Mesendoderm (in vitro differentiated cells): ENCODE results near the gene PREX1.
A peak's percentile ranks its signal among the peaks of the same experiment; 100 is the strongest.

ENCODE experiments used
- DNase-seq: peaks from one replicate; pipeline ENCODE4 v3.0.0; 2013
- H2AK5ac ChIP-seq: 2 replicates; pipeline ENCODE4 v1.6.1; 2013; ENCODE audit warnings: low read length, inconsistent platforms
- H2BK120ac ChIP-seq: 2 replicates; pipeline ENCODE4 v1.6.1; 2013; ENCODE audit warnings: low read depth, mild to moderate bottlenecking, low read length, moderate library complexity, mixed read lengths
- H2BK15ac ChIP-seq: replicated peaks from 2 replicates; pipeline ENCODE4 v1.6.1; 2013; ENCODE audit warnings: low read depth, mild to moderate bottlenecking, moderate library complexity
- H2BK5ac ChIP-seq: 2 replicates; pipeline ENCODE4 v1.6.1; 2013; ENCODE audit warnings: low read length, inconsistent platforms
- H3K18ac ChIP-seq: 2 replicates; pipeline ENCODE4 v1.6.1; 2013; ENCODE audit warnings: mild to moderate bottlenecking, low read length, mixed read lengths
- H3K23ac ChIP-seq: one replicate; pipeline ENCODE4 v1.6.1; 2013; ENCODE audit warnings: low read length
- H3K27ac ChIP-seq: 2 replicates; pipeline ENCODE4 v1.5.1; 2013; ENCODE audit warnings: low read depth, mild to moderate bottlenecking, inconsistent platforms, low read length, moderate library complexity
- H3K27me3 ChIP-seq: 2 replicates; pipeline ENCODE4 v1.6.1; 2013; ENCODE audit warnings: low read length, control low read depth, mild to moderate bottlenecking, inconsistent platforms; ENCODE audit not compliant: insufficient read depth, poor library complexity
- H3K36me3 ChIP-seq: 2 replicates; pipeline ENCODE4 v1.6.1; 2013; ENCODE audit warnings: low read length, inconsistent platforms; ENCODE audit not compliant: control insufficient read depth, insufficient read depth
- H3K4ac ChIP-seq: one replicate; pipeline ENCODE4 v1.6.1; 2013; ENCODE audit warnings: low read depth, mild to moderate bottlenecking, low read length, moderate library complexity
- H3K4me1 ChIP-seq: 2 replicates; pipeline ENCODE4 v1.6.1; 2013; ENCODE audit warnings: low read depth, low read length, inconsistent platforms; ENCODE audit not compliant: control insufficient read depth
- H3K4me2 ChIP-seq: 2 replicates; pipeline ENCODE4 v1.6.1; 2013; ENCODE audit warnings: low read length
- H3K4me3 ChIP-seq: 2 replicates; pipeline ENCODE4 v1.5.1; 2013; ENCODE audit warnings: mild to moderate bottlenecking, low read length
- H3K56ac ChIP-seq: one replicate; pipeline ENCODE4 v1.6.1; 2013; ENCODE audit warnings: low read length
- H3K79me1 ChIP-seq: 2 replicates; pipeline ENCODE4 v1.6.1; 2013; ENCODE audit warnings: low read length, inconsistent platforms
- H3K79me2 ChIP-seq: 2 replicates; pipeline ENCODE4 v1.6.1; 2013; ENCODE audit warnings: mild to moderate bottlenecking, low read length; ENCODE audit not compliant: control insufficient read depth, insufficient read depth
- H3K9ac ChIP-seq: 2 replicates; pipeline ENCODE4 v1.6.1; 2013; ENCODE audit warnings: low read length, inconsistent platforms
- H4K5ac ChIP-seq: one replicate; pipeline ENCODE4 v1.6.1; 2013; ENCODE audit warnings: low read length
- H4K8ac ChIP-seq: one replicate; pipeline ENCODE4 v1.6.1; 2013; ENCODE audit warnings: low read depth, mild to moderate bottlenecking, control low read depth, low read length, moderate library complexity
- WGBS: extraction: QIAGEN DNeasy Blood & Tissue Kit; methylation state at CpG from one replicate; pipeline ENCODE4 v1.1.7; 2013; ENCODE audit warnings: low lambda C conversion rate, missing lambda C conversion rate; ENCODE audit not compliant: insufficient coverage; ENCODE audit errors: extremely low coverage; 5-methylcytosine and 5-hydroxymethylcytosine counted together

Gene PREX1

GRCh38 chr20:48703511-48704219 is 124.1 kb downstream of the PREX1 start:
- H2BK120ac ChIP-seq = no peak overlapping the region
- no peak overlapping the region for H3K4me2 ChIP-seq
- H3K18ac ChIP-seq = no peak overlapping the region
- DNase-seq = no peak
- H2BK15ac ChIP-seq = no peak overlapping the region
- H3K9ac ChIP-seq = no peak overlapping the region
- no peak overlapping the region for H2AK5ac ChIP-seq
- no peak overlapping the region for H2BK5ac ChIP-seq
- WGBS = no CpG with 5 or more reads among the region's 15 CpGs
- peak overlapping the region; percentile 7 for H3K56ac ChIP-seq
- peaks cover 5% of the 10 kb centered on the region for H3K36me3 ChIP-seq
- no peak overlapping the region for H3K4me3 ChIP-seq
- H3K27me3 ChIP-seq = no peaks in the 10 kb centered on the region
- no peak overlapping the region for H4K5ac ChIP-seq
- no peak overlapping the region for H3K4ac ChIP-seq
- no peak overlapping the region for H3K23ac ChIP-seq
- peaks cover 2% of the 10 kb centered on the region for H3K4me1 ChIP-seq
- H3K79me1 ChIP-seq = peaks cover 5% of the 10 kb centered on the region
- H4K8ac ChIP-seq = no peak overlapping the region
- H3K27ac ChIP-seq = no peak overlapping the region
- H3K79me2 ChIP-seq = no peaks in the 10 kb centered on the region

- H3K36me3 ChIP-seq = peaks cover 5% of the 10 kb centered on the region
- peaks cover 5% of the 10 kb centered on the region for H3K79me1 ChIP-seq
- no peak overlapping the region for H2BK120ac ChIP-seq
- no peak for DNase-seq
- H3K23ac ChIP-seq = peak overlapping the region; percentile 15
- no peak overlapping the region for H3K9ac ChIP-seq
- no peak overlapping the region for H2BK15ac ChIP-seq
- H4K8ac ChIP-seq = no peak overlapping the region
- H3K4me2 ChIP-seq = no peak overlapping the region
- H4K5ac ChIP-seq = no peak overlapping the region
- no peak overlapping the region for H3K56ac ChIP-seq
- no peak overlapping the region for H3K4ac ChIP-seq
- H2BK5ac ChIP-seq = no peak overlapping the region
- H3K27ac ChIP-seq = no peak overlapping the region
- H3K27me3 ChIP-seq = no peaks in the 10 kb centered on the region
- H3K4me3 ChIP-seq = no peak overlapping the region
- no peak overlapping the region for H2AK5ac ChIP-seq
- no peak overlapping the region for H3K18ac ChIP-seq
- peaks cover 2% of the 10 kb centered on the region for H3K4me1 ChIP-seq
- WGBS = no CpG with 5 or more reads among the region's 12 CpGs
- H3K79me2 ChIP-seq = no peaks in the 10 kb centered on the region
These were observed 124.7 kb downstream of the PREX1 start for GRCh38 chr20:48703107-48703506.

GRCh38 chr20:48702455-48702913 is 125.3 kb downstream of the PREX1 start:
- no peak overlapping the region for H2BK120ac ChIP-seq
- no peak overlapping the region for H3K23ac ChIP-seq
- no peak overlapping the region for H4K8ac ChIP-seq
- DNase-seq = no peak
- peaks cover 5% of the 10 kb centered on the region for H3K79me1 ChIP-seq
- H3K36me3 ChIP-seq = peaks cover 5% of the 10 kb centered on the region
- no peak overlapping the region for H3K18ac ChIP-seq
- H2BK5ac ChIP-seq = no peak overlapping the region
- H2BK15ac ChIP-seq = no peak overlapping the region
- no peak overlapping the region for H3K4ac ChIP-seq
- H3K56ac ChIP-seq = no peak overlapping the region
- H3K27ac ChIP-seq = no peak overlapping the region
- no peak overlapping the region for H3K9ac ChIP-seq
- H3K79me2 ChIP-seq = no peaks in the 10 kb centered on the region
- no peaks in the 10 kb centered on the region for H3K27me3 ChIP-seq
- no peak overlapping the region for H3K4me2 ChIP-seq
- peaks cover 2% of the 10 kb centered on the region for H3K4me1 ChIP-seq
- no peak overlapping the region for H2AK5ac ChIP-seq
- WGBS = no CpG with 5 or more reads among the region's 8 CpGs
- H4K5ac ChIP-seq = no peak overlapping the region
- H3K4me3 ChIP-seq = no peak overlapping the region

GRCh38 chr20:48701702-48702101 is 126.1 kb downstream of the PREX1 start:
- no CpG with 5 or more reads among the region's 7 CpGs for WGBS
- Histone ChIP-seq H4K5ac (no peak overlapping the region), H2BK5ac (no peak overlapping the region), H3K9ac (no peak overlapping the region), H2BK120ac (no peak overlapping the region), H2BK15ac (no peak overlapping the region), H3K27me3 (no peaks in the 10 kb centered on the region), H3K36me3 (peaks cover 3% of the 10 kb centered on the region), H2AK5ac (no peak overlapping the region), H4K8ac (no peak overlapping the region), H3K4me1 (peaks cover 2% of the 10 kb centered on the region), H3K4me2 (no peak overlapping the region), H3K79me1 (peaks cover 5% of the 10 kb centered on the region), H3K79me2 (no peaks in the 10 kb centered on the region), H3K18ac (no peak overlapping the region), H3K4ac (no peak overlapping the region), H3K27ac (no peak overlapping the region), H3K23ac (no peak overlapping the region), H3K56ac (no peak overlapping the region), H3K4me3 (no peak overlapping the region)
- no peak for DNase-seq

GRCh38 chr20:48698507-48699267 is 129.1 kb downstream of the PREX1 start:
- H3K4me1 ChIP-seq = no peaks in the 10 kb centered on the region
- no peak overlapping the region for H3K27ac ChIP-seq
- H3K4me3 ChIP-seq = no peak overlapping the region
- WGBS = no CpG with 5 or more reads among the region's 13 CpGs
- no peak overlapping the region for H2AK5ac ChIP-seq
- no peak overlapping the region for H4K8ac ChIP-seq
- no peak overlapping the region for H3K4me2 ChIP-seq
- DNase-seq = peak; percentile 51
- H3K9ac ChIP-seq = no peak overlapping the region
- H3K56ac ChIP-seq = no peak overlapping the region
- H3K23ac ChIP-seq = no peak overlapping the region
- H3K79me2 ChIP-seq = no peaks in the 10 kb centered on the region
- no peak overlapping the region for H3K4ac ChIP-seq
- H3K79me1 ChIP-seq = peaks cover 1% of the 10 kb centered on the region
- no peak overlapping the region for H3K18ac ChIP-seq
- H2BK5ac ChIP-seq = no peak overlapping the region
- H3K27me3 ChIP-seq = no peaks in the 10 kb centered on the region
- peaks cover 2% of the 10 kb centered on the region for H3K36me3 ChIP-seq
- H4K5ac ChIP-seq = no peak overlapping the region
- no peak overlapping the region for H2BK120ac ChIP-seq
- H2BK15ac ChIP-seq = no peak overlapping the region
